ENCODE measurements around the gene CTXND1. TPM values are rescaled to one million over a fixed set of nuclear protein-coding genes. Genes with fewer than 3 reads are reported as not detected.

Gene CTXND1
- total and polyA plus RNA-seq, 2 of the 8 experiments (the other 6 are each of a cell fraction or from before 2014, with no cell fraction given) = 0.03 TPM; not detected in 1

- FAIRE-seq = no peak
- H3K9ac ChIP-seq (replicated peaks in 1 of 4; ENCODE audit: extremely low read depth in 1 of 4, low read depth in 3 of 4, low read length in 3 of 4) = no peak overlapping the region
- TF ChIP-seq HDAC6 (IDR thresholded peaks at IDR 0.05; ENCODE audit: low read depth, low read length) (no peak), KDM1A (IDR thresholded peaks at IDR 0.05; ENCODE audit: borderline replicate concordance, low read length) (no peak), ASH2L (IDR thresholded peaks at IDR 0.05; ENCODE audit: low read length) (no peak), KDM5A (IDR thresholded peaks at IDR 0.05; ENCODE audit: low read length) (no peak), NRF1 (IDR thresholded peaks at IDR 0.05; ENCODE audit: low read depth, low read length) (no peak), JUND (IDR thresholded peaks at IDR 0.05; ENCODE audit: low read length) (no peak), SRF (IDR thresholded peaks at IDR 0.05; ENCODE audit: low read depth, low read length) (no peak), RNF2 (IDR thresholded peaks at IDR 0.05; ENCODE audit: borderline replicate concordance, low read depth, low read length, missing control alignments, poor library complexity, severe bottlenecking) (no peak), CHD1 (IDR thresholded peaks at IDR 0.05; ENCODE audit: low read depth, low read length) (no peak), CTCF (IDR thresholded peaks at IDR 0.05; ENCODE audit: control extremely low read depth in 1 of 3, insufficient read depth in 1 of 3, low read depth in 1 of 3, low read length in 3 of 3) (no peak)
These were observed 72.8 kb downstream of the CTXND1 start for GRCh38 chr15:80179025-80179759.

More at GRCh38 chr15:80179025-80179759, 72.8 kb downstream of the CTXND1 start:
- DNase-seq (ENCODE audit: low read depth in 1 of 2, low spot score in 2 of 2) = no peak
- H3K23me2 ChIP-seq (ENCODE audit: low read depth, low read length) = no peaks in the 10 kb centered on the region
- no peak overlapping the region for H3K14ac ChIP-seq (ENCODE audit: insufficient read length)
- no peak overlapping the region for H3K23ac ChIP-seq (ENCODE audit: insufficient read length)
- no peak overlapping the region for H2BK20ac ChIP-seq (ENCODE audit: low read length)
- no peak overlapping the region for H3K4me2 ChIP-seq (ENCODE audit: insufficient read depth in 1 of 2, low read depth in 2 of 2, low read length in 2 of 2)
- ChIA-PET POLR2A (ENCODE audit: partially characterized antibody) (interaction anchor here (1.0 kb wide), 1 partner anchor 8 kb away, joined by 4 read pairs; no protein-coding TSS in a partner anchor), CTCF (ENCODE audit: partially characterized antibody) (interaction anchor here (0.5 to 3.2 kb wide), 12 partner anchors 6 to 1298 kb away, joined by 3 to 12 read pairs (median 4); no protein-coding TSS in a partner anchor)
- H3K79me1 ChIP-seq (ENCODE audit: low read depth, low read length) = no peaks in the 10 kb centered on the region
- H2AK5ac ChIP-seq (ENCODE audit: low read depth, low read length) = no peak overlapping the region
- no peak overlapping the region for H2BK15ac ChIP-seq (ENCODE audit: low read length)
- no peak overlapping the region for H3K27ac ChIP-seq (ENCODE audit: low read depth, low read length)
- H2BK12ac ChIP-seq (ENCODE audit: low read depth, low read length) = no peak overlapping the region
- H2BK120ac ChIP-seq (replicated peaks; ENCODE audit: low read depth, low read length) = no peak overlapping the region
- H3K18ac ChIP-seq (ENCODE audit: extremely low read depth, low read length) = no peak overlapping the region
- H3K27me3 ChIP-seq (replicated peaks in 1 of 4; ENCODE audit: control insufficient read depth in 3 of 4, extremely low read depth in 1 of 4, insufficient read depth in 3 of 4, low read length in 3 of 4) = no peaks in the 10 kb centered on the region
- H4K91ac ChIP-seq (replicated peaks; ENCODE audit: insufficient read length, low read length) = no peak overlapping the region
- H2BK5ac ChIP-seq (ENCODE audit: low read depth, low read length) = no peak overlapping the region; the same call in 1 of the 2 replicates
- no peaks in the 10 kb centered on the region for H3K4me1 ChIP-seq (replicated peaks in 1 of 4; ENCODE audit: control insufficient read depth in 3 of 4, insufficient read depth in 4 of 4, low read length in 3 of 4)
- no peak overlapping the region for H3K4ac ChIP-seq (replicated peaks; ENCODE audit: insufficient read length, low read depth, low read length)
- no peaks in the 10 kb centered on the region for H3K79me2 ChIP-seq (ENCODE audit: control insufficient read depth in 1 of 2, insufficient read depth in 2 of 2, low read length in 2 of 2)
- no peak overlapping the region for H3K4me3 ChIP-seq (ENCODE audit: extremely low read depth in 1 of 4, insufficient read depth in 2 of 4, low read depth in 3 of 4, low read length in 4 of 4)
- no peak overlapping the region for H3K56ac ChIP-seq (replicated peaks; ENCODE audit: insufficient read length, low read depth, low read length)
- H2AFZ ChIP-seq (ENCODE audit: low read length) = no peak overlapping the region
- H4K5ac ChIP-seq (ENCODE audit: insufficient read length, low read depth, low read length) = no peak overlapping the region
- H3K9me3 ChIP-seq (ENCODE audit: insufficient read depth in 2 of 2, low read depth in 1 of 2, low read length in 1 of 2) = no peaks in the 10 kb centered on the region
- no peaks in the 10 kb centered on the region for H4K20me1 ChIP-seq (replicated peaks in 1 of 2; ENCODE audit: control insufficient read depth in 1 of 2, insufficient read depth in 2 of 2, low read length in 2 of 2)
- H3K36me3 ChIP-seq (ENCODE audit: control insufficient read depth in 2 of 4, insufficient read depth in 4 of 4, low read length in 3 of 4) = 0 out of 8 replicates have a peak, but pooled peaks cover 0 to 2% (median 0%) of the 10 kb centered on the region in 4 experiments
- 96% methylated on average over 17 of the region's 17 CpGs; no CpG with 5 or more reads in 1 of the 2 experiments for WGBS, 2 experiments (ENCODE audit: extremely low coverage in 1 of 2, insufficient coverage in 1 of 2, insufficient read length in 1 of 2, insufficient replicate concordance in 2 of 2, low coverage in 1 of 2, low lambda C conversion rate in 2 of 2, missing lambda C conversion rate in 1 of 2)
- H4K8ac ChIP-seq (ENCODE audit: extremely low read depth, insufficient read depth, low read length) = no peak overlapping the region

Data from H1 (cell line).